GM12865 (cell line): ENCODE results near the gene CAPN15.

Experiments
- DNase-seq: peaks from one replicate; pipeline ENCODE4 v3.0.0; 2010; ENCODE audit warnings: low read depth
- H3K4me3 ChIP-seq: 2 replicates; pipeline ENCODE4 v1.5.1; 2011; ENCODE audit warnings: mild to moderate bottlenecking, low read depth, low read length, control low read depth
- CTCF ChIP-seq: IDR thresholded peaks from 2 replicates; pipeline ENCODE4 v1.5.1; 2011; ENCODE audit warnings: low read length, control low read depth, low read depth, inconsistent platforms; ENCODE audit not compliant: insufficient read depth; ENCODE audit errors: missing control alignments

CAPN15 gene

GRCh38 chr16:589658-590187 lies 62.2 kb downstream of the CAPN15 start, which contains the start of gene RAB40C:
Gene RAB40C (plus strand): TSS chr16:590066. CDS start chr16:590292, 226 bp downstream.
- peak; percentile 100 for DNase-seq
- H3K4me3 ChIP-seq: peak within 1 kb of the TSS; percentile 77
- TF ChIP-seq CTCF: no peak

GRCh38 chr16:590188-590814 lies 62.8 kb downstream of the CAPN15 start:
- no peak for TF ChIP-seq CTCF
- no peak for DNase-seq
- peak overlapping the region; percentile 77 for H3K4me3 ChIP-seq

- H3K4me3 ChIP-seq: peak overlapping the region; percentile 77
- TF ChIP-seq CTCF: no peak
- DNase-seq: no peak
Measured at GRCh38 chr16:590815-591200, 63.3 kb downstream of the CAPN15 start.

GRCh38 chr16:591231-591630 lies 63.7 kb downstream of the CAPN15 start:
- TF ChIP-seq CTCF: no peak

GRCh38 chr16:591892-592517 lies 64.5 kb downstream of the CAPN15 start:
- DNase-seq: no peak
- H3K4me3 ChIP-seq: no peak overlapping the region
- TF ChIP-seq CTCF: no peak

More at GRCh38 chr16:591231-591630, 63.7 kb downstream of the CAPN15 start:
- no peak for DNase-seq
- no peak overlapping the region for H3K4me3 ChIP-seq

GRCh38 chr16:592518-593306 lies 65.2 kb downstream of the CAPN15 start:
- no peak for DNase-seq
- no peak for TF ChIP-seq CTCF

More at GRCh38 chr16:592518-593306, 65.2 kb downstream of the CAPN15 start:
- H3K4me3 ChIP-seq: no peak overlapping the region
